Endothelial cell of umbilical vein (primary cell): Measurements from ENCODE around the gene LMNA. TPM values are rescaled to one million over a fixed set of nuclear protein-coding genes. Genes with fewer than 3 reads are reported as not detected.

Source experiments
- BruUV-seq: library from RNA; stranded (reverse); fragments of 400-500 nt; replicated peaks from 2 replicates; lab custom pipeline; 2021; lab: Mats Ljungman, UMichigan
- CTCF ChIA-PET: fragments of 300-600, 350-600 bp; sonication (Branson Sonifier 250); formaldehyde crosslinking; loops from one replicate; lab custom pipeline; 2021; ENCODE audit warnings: antibody characterized with exemption, inconsistent platforms; lab: Charles Lee
- POLR2A ChIA-PET: fragments of 300-600, 350-600 bp; sonication (Branson Sonifier 250); formaldehyde crosslinking; loops from one replicate; lab custom pipeline; 2021; ENCODE audit warnings: antibody characterized with exemption, inconsistent platforms; lab: Charles Lee
- DNase-seq: peaks from one replicate; pipeline ENCODE4 v3.0.0-alpha.2; 2011; ENCODE audit warnings: low read depth, low spot score
- FAIRE-seq: peaks from 2 replicates; lab custom pipeline; 2011; peaks lifted over from hg19 to GRCh38; lab: Jason Lieb, UNC
- H2AFZ ChIP-seq: 2 replicates; pipeline ENCODE4 v1.6.0; 2012; ENCODE audit warnings: low read depth, low read length, control low read depth, inconsistent platforms
- H3K27ac ChIP-seq: 2 replicates; pipeline ENCODE4 v1.5.1; 2011; ENCODE audit warnings: low read depth, mild to moderate bottlenecking, control low read depth, low read length, moderate library complexity; ENCODE audit not compliant: insufficient read depth
- H3K27me3 ChIP-seq, 2 experiments: 2 replicates each; pipeline versions ENCODE4 v1.6.0 to v1.6.1; 2011; ENCODE audit warnings: low read length in 2 of 2, mixed read lengths in 1 of 2; ENCODE audit not compliant: control insufficient read depth in 2 of 2, insufficient read depth in 2 of 2
- H3K36me3 ChIP-seq, 2 experiments: 2 replicates in 1 of 2; 3 replicates in 1 of 2; pipeline ENCODE4 v1.5.1; 2011; ENCODE audit warnings: low read length in 2 of 2, mild to moderate bottlenecking in 1 of 2, moderate library complexity in 1 of 2; ENCODE audit not compliant: control insufficient read depth in 2 of 2, insufficient read depth in 2 of 2; ENCODE audit errors: extremely low read depth in 1 of 2
- H3K4me1 ChIP-seq: 3 replicates; pipeline ENCODE4 v1.5.1; 2011; ENCODE audit warnings: mild to moderate bottlenecking, low read length; ENCODE audit not compliant: control insufficient read depth, insufficient read depth; ENCODE audit errors: extremely low read depth
- H3K4me2 ChIP-seq: 2 replicates; pipeline ENCODE4 v1.6.1; 2011; ENCODE audit warnings: low read length, control low read depth, mixed read lengths; ENCODE audit not compliant: insufficient read depth
- H3K4me3 ChIP-seq, 3 experiments: fragments of 200-600 bp in 1 of 3; sonication (generic), shearing (Covaris generic) in 1 of 3; replicated peaks in 1 of 3; 2 replicates each; pipeline ENCODE4 v1.5.1; 2011 to 2016; ENCODE audit warnings: control low read depth in 3 of 3, low read length in 3 of 3, mild to moderate bottlenecking in 2 of 3, inconsistent platforms in 1 of 3, low read depth in 1 of 3, moderate library complexity in 1 of 3; ENCODE audit not compliant: insufficient read depth in 1 of 3
- H3K79me2 ChIP-seq: 2 replicates; pipeline ENCODE4 v1.6.0; 2012; ENCODE audit warnings: low read length, inconsistent platforms; ENCODE audit not compliant: control insufficient read depth, insufficient read depth
- H3K9ac ChIP-seq: replicated peaks from 2 replicates; pipeline ENCODE3; 2011; ENCODE audit warnings: low read length, control low read depth; ENCODE audit not compliant: insufficient read depth; ENCODE audit errors: extremely low read depth
- H3K9me1 ChIP-seq: replicated peaks from 3 replicates; pipeline ENCODE4 v1.6.0; 2011; ENCODE audit warnings: mild to moderate bottlenecking, low read length; ENCODE audit not compliant: control insufficient read depth, insufficient read depth; ENCODE audit errors: extremely low read depth
- H3K9me3 ChIP-seq: replicated peaks from 2 replicates; pipeline ENCODE4 v1.5.1; 2012; ENCODE audit warnings: low read length, inconsistent platforms; ENCODE audit not compliant: control insufficient read depth, insufficient read depth
- H4K20me1 ChIP-seq: replicated peaks from 2 replicates; pipeline ENCODE3; 2011; ENCODE audit warnings: mild to moderate bottlenecking, low read length; ENCODE audit not compliant: control insufficient read depth, insufficient read depth; ENCODE audit errors: extremely low read depth
- EZH2 ChIP-seq: IDR thresholded peaks from 2 replicates; pipeline ENCODE4 v1.6.1; 2012; ENCODE audit warnings: borderline replicate concordance, low read depth, mild to moderate bottlenecking, moderate library complexity, low read length, inconsistent platforms; ENCODE audit not compliant: severe bottlenecking
- FOS ChIP-seq: IDR thresholded peaks from 2 replicates; pipeline ENCODE4 v1.6.1; 2011; ENCODE audit warnings: mild to moderate bottlenecking, low read length, moderate library complexity, borderline replicate concordance; ENCODE audit not compliant: insufficient read depth
- GATA2 ChIP-seq: IDR thresholded peaks from 2 replicates; pipeline ENCODE4 v1.7.0; 2011; ENCODE audit warnings: low read depth, mild to moderate bottlenecking, moderate library complexity, mixed read lengths, low read length; ENCODE audit not compliant: insufficient read length, insufficient read depth
- JUN ChIP-seq: IDR thresholded peaks from 2 replicates; pipeline ENCODE4 v1.6.1; 2011; ENCODE audit warnings: borderline replicate concordance, low read depth; ENCODE audit not compliant: insufficient read length, insufficient read depth
- MYC ChIP-seq: IDR thresholded peaks from one replicate; pipeline ENCODE4 v1.6.1; 2011; ENCODE audit warnings: mild to moderate bottlenecking, low read depth, low read length
- POLR2A ChIP-seq: IDR thresholded peaks from 2 replicates; pipeline ENCODE4 v1.6.1; 2012; ENCODE audit warnings: low read depth, mild to moderate bottlenecking, control low read depth, low read length
- POLR2AphosphoS5 ChIP-seq: IDR thresholded peaks from 2 replicates; pipeline ENCODE4 v1.6.1; 2012; ENCODE audit warnings: low read depth, mild to moderate bottlenecking, control low read depth, low read length, moderate library complexity; ENCODE audit not compliant: insufficient read depth
- dilution Hi-C: fragments of 300-500 bp; cut with MboI; formaldehyde crosslinking; loops from one replicate; pipeline ENCODE4 v1.15.0; 2019; ENCODE audit warnings: low sequenced_read_pairs; ENCODE audit not compliant: extremely low pct_ligation_motif_present
- intact Hi-C: fragments of 100-400 bp; cut with micrococcal nuclease; formaldehyde crosslinking; loops from one replicate; pipeline ENCODE4 v1.10.0; 2022
- polyA plus RNA-seq, 4 experiments: library from polyadenylated mRNA; depleted of rRNA in 3 of 4; stranded (reverse) in 3 of 4; unstranded in 1 of 4; fragments of >200 nt; gene quantifications; 2 replicates each; pipeline versions ENCODE4 v1.2.1 to v1.2.3, GENCODE V29; 2011 to 2012; ENCODE audit warnings: missing spikeins in 1 of 4
- total RNA-seq: library from RNA; stranded (reverse); gene quantifications from 2 replicates; pipeline ENCODE4 v1.2.3, GENCODE V29; 2021
- TF ChIP-seq, protein P1 (sequence below): IDR thresholded peaks from 2 replicates; pipeline ENCODE4 v1.6.1; 2011; ENCODE audit not compliant: insufficient read depth, insufficient read length
- TF ChIP-seq, protein P2 (sequence below), 2 donors: IDR thresholded peaks; 1 replicate in 1 of 2; 2 replicates in 1 of 2; pipeline ENCODE4 v1.5.1; 2011; ENCODE audit warnings: low read length in 2 of 2, mild to moderate bottlenecking in 2 of 2, moderate library complexity in 2 of 2, control low read depth in 1 of 2, inconsistent platforms in 1 of 2, low read depth in 1 of 2; ENCODE audit not compliant: insufficient read depth in 1 of 2; ENCODE audit errors: extremely low read depth in 1 of 2

Gene LMNA
- total and polyA plus RNA-seq, 2 donors (not counting 3 experiments of a cell fraction or from before 2014, with no cell fraction given): 371 to 742 TPM

DNA sequence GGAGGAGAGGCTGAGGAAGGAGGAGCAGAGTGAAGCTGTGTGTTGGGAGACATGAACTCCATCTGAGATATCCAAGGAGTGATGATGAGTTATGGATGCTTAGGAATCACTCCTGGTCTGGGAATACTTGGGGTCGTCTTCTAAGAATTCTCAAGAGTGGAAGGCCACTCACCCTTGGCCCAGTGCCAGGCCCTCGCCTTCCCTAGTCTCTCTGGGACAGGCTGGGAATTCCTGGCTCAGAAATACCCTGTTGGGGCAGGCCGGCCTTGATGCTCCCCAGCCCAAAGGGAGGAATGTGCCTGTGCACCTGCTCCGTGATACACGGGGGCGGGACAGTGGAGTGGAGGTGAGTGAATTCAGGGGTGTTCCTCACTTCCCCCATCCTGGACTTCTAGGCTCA, 12.6 kb upstream of the LMNA start:
- no peaks in the 10 kb centered on the region for H3K9me3 ChIP-seq
- no TSS peak for BruUV-seq
- intact Hi-C loops: loop anchor here (1.0 to 5.0 kb wide), 2 partner anchors 28 to 110 kb away; partner anchors contain the start of gene PMF1
- H3K4me1 ChIP-seq: peaks cover 67% of the 10 kb centered on the region
- ChIA-PET POLR2A (interaction anchor here (0.8 to 3.4 kb wide), 3 partner anchors 12 to 27 kb away, joined by 3 to 17 read pairs (median 14); partner anchors contain the start of gene LMNA), CTCF (interaction anchor here (0.6 to 21.0 kb wide), 3 partner anchors 16 to 1622 kb away, joined by 3 to 627 read pairs (median 283); partner anchors contain the start of gene LMNA)
- TF ChIP-seq, protein P1, sequence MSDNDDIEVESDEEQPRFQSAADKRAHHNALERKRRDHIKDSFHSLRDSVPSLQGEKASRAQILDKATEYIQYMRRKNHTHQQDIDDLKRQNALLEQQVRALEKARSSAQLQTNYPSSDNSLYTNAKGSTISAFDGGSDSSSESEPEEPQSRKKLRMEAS: no peak
- TF ChIP-seq, protein P2, sequence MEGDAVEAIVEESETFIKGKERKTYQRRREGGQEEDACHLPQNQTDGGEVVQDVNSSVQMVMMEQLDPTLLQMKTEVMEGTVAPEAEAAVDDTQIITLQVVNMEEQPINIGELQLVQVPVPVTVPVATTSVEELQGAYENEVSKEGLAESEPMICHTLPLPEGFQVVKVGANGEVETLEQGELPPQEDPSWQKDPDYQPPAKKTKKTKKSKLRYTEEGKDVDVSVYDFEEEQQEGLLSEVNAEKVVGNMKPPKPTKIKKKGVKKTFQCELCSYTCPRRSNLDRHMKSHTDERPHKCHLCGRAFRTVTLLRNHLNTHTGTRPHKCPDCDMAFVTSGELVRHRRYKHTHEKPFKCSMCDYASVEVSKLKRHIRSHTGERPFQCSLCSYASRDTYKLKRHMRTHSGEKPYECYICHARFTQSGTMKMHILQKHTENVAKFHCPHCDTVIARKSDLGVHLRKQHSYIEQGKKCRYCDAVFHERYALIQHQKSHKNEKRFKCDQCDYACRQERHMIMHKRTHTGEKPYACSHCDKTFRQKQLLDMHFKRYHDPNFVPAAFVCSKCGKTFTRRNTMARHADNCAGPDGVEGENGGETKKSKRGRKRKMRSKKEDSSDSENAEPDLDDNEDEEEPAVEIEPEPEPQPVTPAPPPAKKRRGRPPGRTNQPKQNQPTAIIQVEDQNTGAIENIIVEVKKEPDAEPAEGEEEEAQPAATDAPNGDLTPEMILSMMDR (IDR thresholded peaks at IDR 0.05; ENCODE audit: extremely low read depth in 1 of 2, insufficient read depth in 1 of 2, low read depth in 1 of 2, low read length in 2 of 2): no peak
- no peak for TF ChIP-seq POLR2AphosphoS5
- no peak for TF ChIP-seq GATA2
- TF ChIP-seq POLR2A: no peak
- no peak for TF ChIP-seq EZH2
- no peak for TF ChIP-seq FOS
- TF ChIP-seq JUN: no peak
- no peak for TF ChIP-seq MYC
- FAIRE-seq: peak; percentile 43
- H3K4me2 ChIP-seq: peak overlapping the region; percentile 28
- dilution Hi-C loops: no loop called here
- H2AFZ ChIP-seq: no peak overlapping the region
- peak overlapping the region; percentile 97 for H3K27ac ChIP-seq
- peak; percentile 45 for DNase-seq
- H3K36me3 ChIP-seq: no peaks in the 10 kb centered on the region
- no peaks in the 10 kb centered on the region for H4K20me1 ChIP-seq
- no peaks in the 10 kb centered on the region for H3K79me2 ChIP-seq
- no peak overlapping the region for H3K4me3 ChIP-seq
- peak overlapping the region; percentile 88 for H3K9ac ChIP-seq
- no peaks in the 10 kb centered on the region for H3K9me1 ChIP-seq
- no peaks in the 10 kb centered on the region for H3K27me3 ChIP-seq
